SU-DHL-6 (cell line): Measurements from ENCODE around the gene CST9.

Experiments used
- CTCF ChIP-seq: fragments of 200-600 bp; sonication (generic); IDR thresholded peaks from one replicate; pipeline ENCODE4 v1.5.1; 2017; ENCODE audit warnings: antibody characterized with exemption, mild to moderate bottlenecking, low read length, moderate library complexity; ENCODE audit not compliant: insufficient read depth, poor library complexity, severe bottlenecking
- EZH2phosphoT487 ChIP-seq: fragments of 200-600 bp; sonication (generic), shearing (Covaris generic); conservative IDR thresholded peaks from 2 replicates; pipeline ENCODE4 v1.6.1; 2018; ENCODE audit warnings: mild to moderate bottlenecking, antibody characterized with exemption, low read length, moderate library complexity, mixed read lengths

GRCh38 chr20:23574977-23575376, 30.7 kb downstream of the CST9 start:
- TF ChIP-seq CTCF: no peak
- TF ChIP-seq EZH2phosphoT487: no peak
